ENCODE results near the gene MXRA8. TPM values are rescaled to one million over a fixed set of nuclear protein-coding genes. Genes with fewer than 3 reads are reported as not detected.

Gene MXRA8
- total and polyA plus RNA-seq, 9 donors: 40.3 to 206 (median 131) TPM

GRCh38 chr1:1335792-1336248, 22.5 kb downstream of the MXRA8 start:
- WGBS, 3 donors: 81 to 90% (median 83%) methylated on average over 15 to 21 of the region's 21 CpGs
- H3K9me3 ChIP-seq: no peaks in the 10 kb centered on the region
- no peaks in the 10 kb centered on the region for H3K4me1 ChIP-seq (ENCODE audit: insufficient read depth)
- no peak overlapping the region for H3K27ac ChIP-seq
- no peak for DNase-seq
- H3K4me3 ChIP-seq: no peak overlapping the region
- TF ChIP-seq CTCF (IDR thresholded peaks at IDR 0.05) (no peak), EP300 (IDR thresholded peaks at IDR 0.05) (no peak), POLR2A (IDR thresholded peaks at IDR 0.05) (no peak)
- H3K36me3 ChIP-seq: no peaks in the 10 kb centered on the region
- intact Hi-C loops (cut with DNase I): no loop called here
- no peaks in the 10 kb centered on the region for H3K27me3 ChIP-seq

- 62 to 65% (median 64%) methylated on average over 16 of the region's 16 CpGs for WGBS, 3 donors
- TF ChIP-seq EP300 (IDR thresholded peaks at IDR 0.05): no peak
- no peak for TF ChIP-seq POLR2A (IDR thresholded peaks at IDR 0.05)
- TF ChIP-seq CTCF (IDR thresholded peaks at IDR 0.05): no peak
- H3K9me3 ChIP-seq: no peaks in the 10 kb centered on the region
- no peak for DNase-seq
- H3K4me3 ChIP-seq: no peak overlapping the region
- H3K27me3 ChIP-seq: no peaks in the 10 kb centered on the region
- no peak overlapping the region for H3K27ac ChIP-seq
- no peaks in the 10 kb centered on the region for H3K36me3 ChIP-seq
- H3K4me1 ChIP-seq (ENCODE audit: insufficient read depth): no peaks in the 10 kb centered on the region
- intact Hi-C loops (cut with DNase I): no loop called here
These were observed 23.1 kb downstream of the MXRA8 start for GRCh38 chr1:1335283-1335682.

GRCh38 chr1:1334835-1335234, 23.5 kb downstream of the MXRA8 start:
- Histone ChIP-seq H3K4me3 (no peak overlapping the region), H3K4me1 (ENCODE audit: insufficient read depth) (no peaks in the 10 kb centered on the region), H3K36me3 (no peaks in the 10 kb centered on the region), H3K27ac (no peak overlapping the region), H3K27me3 (no peaks in the 10 kb centered on the region), H3K9me3 (no peaks in the 10 kb centered on the region)
- intact Hi-C loops (cut with DNase I): no loop called here
- WGBS, 3 donors: 57 to 66% (median 57%) methylated on average over 10 to 11 of the region's 11 CpGs
- TF ChIP-seq POLR2A (IDR thresholded peaks at IDR 0.05): no peak
- TF ChIP-seq CTCF (IDR thresholded peaks at IDR 0.05): no peak
- no peak for TF ChIP-seq EP300 (IDR thresholded peaks at IDR 0.05)
- DNase-seq: no peak

- no peaks in the 10 kb centered on the region for H3K9me3 ChIP-seq
- no peak overlapping the region for H3K4me3 ChIP-seq
- no peaks in the 10 kb centered on the region for H3K4me1 ChIP-seq (ENCODE audit: insufficient read depth)
- no peaks in the 10 kb centered on the region for H3K27me3 ChIP-seq
- 66 to 74% (median 74%) methylated on average over 30 to 36 of the region's 36 CpGs for WGBS, 3 donors
- H3K36me3 ChIP-seq: no peaks in the 10 kb centered on the region
- TF ChIP-seq POLR2A (IDR thresholded peaks at IDR 0.05) (no peak), CTCF (IDR thresholded peaks at IDR 0.05) (no peak), EP300 (IDR thresholded peaks at IDR 0.05) (no peak)
- intact Hi-C loops (cut with DNase I): no loop called here
- DNase-seq: peak in 1 of 5 donors; percentile 62
- no peak overlapping the region for H3K27ac ChIP-seq
These were observed 24.7 kb downstream of the MXRA8 start for GRCh38 chr1:1333551-1334241.

Data from ovary (tissue), 9 donors.